Pancreas (tissue), 10 donors: Measurements from ENCODE around the gene NPB. TPM values are rescaled to one million over a fixed set of nuclear protein-coding genes. Genes with fewer than 3 reads are reported as not detected.

Source experiments
- ATAC-seq, 4 donors: fragments of 200-7000 bp; cut with Tn5 transposase; one replicate each; pipeline versions ENCODE4 v1.8.0 to v1.9.1; 2020; ENCODE audit warnings: mild to moderate bottlenecking in 4 of 4, moderate library complexity in 4 of 4
- DNase-seq, 6 donors: peaks; one replicate each; pipeline ENCODE4 v3.0.0-alpha.2; 2020
- FAIRE-seq: peaks from 2 replicates; lab custom pipeline; 2012; peaks lifted over from hg19 to GRCh38; lab: Jason Lieb, UNC
- H3K27ac ChIP-seq, 4 donors: fragments of 200-600 bp; sonication (generic); 1 replicate in 3 of 4; 2 replicates in 1 of 4; pipeline versions ENCODE4 v1.5.0 to v1.8.0; 2020
- H3K27me3 ChIP-seq, 4 donors: fragments of 200-600 bp; one replicate each; pipeline ENCODE4 v1.8.0; 2021
- H3K36me3 ChIP-seq, 3 donors: fragments of 200-600 bp; sonication (generic) in 1 of 3; one replicate each; pipeline versions ENCODE4 v1.5.0 to v1.8.0; 2020 to 2021
- H3K4me1 ChIP-seq, 3 donors: fragments of 200-600 bp; one replicate each; pipeline ENCODE4 v1.8.0; 2021
- H3K4me3 ChIP-seq, 4 donors: fragments of 200-600 bp; sonication (generic) in 2 of 4; one replicate each; pipeline versions ENCODE4 v1.5.0 to v1.8.0; 2020 to 2021
- H3K9me3 ChIP-seq, 4 donors: fragments of 200-600 bp; one replicate each; pipeline ENCODE4 v1.8.0; 2021
- CTCF ChIP-seq, 4 donors: fragments of 200-600 bp; sonication (generic) in 3 of 4; IDR thresholded peaks; one replicate each; pipeline versions ENCODE4 v1.5.0 to v1.8.0; 2021; ENCODE audit warnings: antibody characterized with exemption in 4 of 4
- WGBS, 2 donors: extraction: QIAGEN DNeasy Blood & Tissue Kit; methylation state at CpG; one replicate each; pipeline ENCODE4 v1.1.7; 2013; 5-methylcytosine and 5-hydroxymethylcytosine counted together
- intact Hi-C, 3 donors: fragments of 100-400 bp; cut with DNase I; formaldehyde crosslinking; loops; one replicate each; pipeline versions ENCODE4 v1.11.1 to v1.14.2; 2022
- polyA plus RNA-seq, 2 donors: library from polyadenylated mRNA; stranded (reverse); fragments of 200-250 nt; gene quantifications; one replicate each; pipeline ENCODE4 v1.2.3, GENCODE V29; 2013
- total RNA-seq, 6 donors: library from RNA; stranded (reverse); fragmentation: NEBNext Ultra II Directional in 4 of 6; extraction: Animal tissue kit (Norgen Biotek cat#: 25700) in 4 of 6; gene quantifications; one replicate each; pipeline versions ENCODE4 v1.2.1 to v1.2.4, GENCODE V29; 2021 to 2023
- donor health status: healthy with polysubstance abuse.
- donor health status: DM: no; HTN: no; CAD: no; lungs with moderate emphysema.
- donor health status: DM: no; HTN: no; CAD: no.
- donor health status: control.
- donor health status: control.
- donor health status: Bipolar disorder and iron deficiency.
- donor health status: DM: yes; HTN: yes; CAD: no.
- donor health status: DM: no; HTN: no; CAD: no.
- donor health status: DM: no; HTN: no; CAD: no.
- donor health status: DM: yes; HTN: yes; CAD: no.

Gene NPB
- total and polyA plus RNA-seq, 8 donors, result 0.19 to 0.62 (median 0.37) TPM; not detected in 2

- H3K4me1 ChIP-seq, result peaks cover 31 to 52% (median 36%) of the 10 kb centered on the region in 3 donors
- intact Hi-C loops, result no loop called here
Observed at GRCh38 chr17:81863833-81864768, 37.9 kb upstream of the NPB start.

DNA sequence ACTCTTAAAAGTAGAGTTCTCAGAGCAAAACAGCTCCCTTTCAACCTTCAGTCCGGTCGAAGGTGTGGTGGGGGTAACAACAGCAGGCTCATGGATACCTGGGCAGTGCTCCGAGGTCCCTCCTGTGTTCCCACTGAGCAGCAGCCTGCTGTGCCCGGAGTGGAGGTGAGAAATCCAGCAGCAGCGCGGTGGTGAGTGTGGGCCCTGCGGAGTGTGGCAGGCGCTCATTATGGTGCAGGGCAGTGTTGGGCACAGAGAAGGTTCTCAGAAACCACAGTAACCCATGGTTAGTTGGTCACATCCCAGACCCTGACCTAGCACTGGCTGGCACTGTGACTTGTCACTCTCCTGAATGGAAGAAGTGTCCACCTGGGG is 36.7 kb upstream of the NPB start:
- FAIRE-seq, result no peak
- DNase-seq, result no peak
- TF ChIP-seq CTCF (IDR thresholded peaks at IDR 0.05), result no peak
- peaks cover 36 to 60% (median 39%) of the 10 kb centered on the region in 3 donors for H3K4me1 ChIP-seq
- ATAC-seq, result no peak
- intact Hi-C loops, result no loop called here
- no peaks in the 10 kb centered on the region for H3K9me3 ChIP-seq
- 46 to 63% methylated on average over 8 of the region's 8 CpGs for WGBS, 2 donors
- no peak overlapping the region for H3K4me3 ChIP-seq
- no peaks in the 10 kb centered on the region for H3K27me3 ChIP-seq
- H3K27ac ChIP-seq, result peak overlapping the region; percentile 70 to 96 (median 78)
- H3K36me3 ChIP-seq, result peaks cover 0 to 16% (median 10%) of the 10 kb centered on the region in 3 donors

More at GRCh38 chr17:81863833-81864768, 37.9 kb upstream of the NPB start:
- no peak for ATAC-seq
- TF ChIP-seq CTCF (IDR thresholded peaks at IDR 0.05), result no peak
- 44 to 56% methylated on average over 9 of the region's 9 CpGs for WGBS, 2 donors
- Histone ChIP-seq H3K27me3 (no peaks in the 10 kb centered on the region), H3K9me3 (no peaks in the 10 kb centered on the region), H3K4me3 (peak overlapping the region in 1 of 4 donors; percentile 64), H3K36me3 (peaks cover 0 to 11% (median 10%) of the 10 kb centered on the region in 3 donors), H3K27ac (peak overlapping the region in 3 of 4 donors; percentile 28 to 78 (median 33))
- FAIRE-seq, result no peak
- peak in 4 of 6 donors; percentile 47 to 78 (median 62) for DNase-seq

DNA sequence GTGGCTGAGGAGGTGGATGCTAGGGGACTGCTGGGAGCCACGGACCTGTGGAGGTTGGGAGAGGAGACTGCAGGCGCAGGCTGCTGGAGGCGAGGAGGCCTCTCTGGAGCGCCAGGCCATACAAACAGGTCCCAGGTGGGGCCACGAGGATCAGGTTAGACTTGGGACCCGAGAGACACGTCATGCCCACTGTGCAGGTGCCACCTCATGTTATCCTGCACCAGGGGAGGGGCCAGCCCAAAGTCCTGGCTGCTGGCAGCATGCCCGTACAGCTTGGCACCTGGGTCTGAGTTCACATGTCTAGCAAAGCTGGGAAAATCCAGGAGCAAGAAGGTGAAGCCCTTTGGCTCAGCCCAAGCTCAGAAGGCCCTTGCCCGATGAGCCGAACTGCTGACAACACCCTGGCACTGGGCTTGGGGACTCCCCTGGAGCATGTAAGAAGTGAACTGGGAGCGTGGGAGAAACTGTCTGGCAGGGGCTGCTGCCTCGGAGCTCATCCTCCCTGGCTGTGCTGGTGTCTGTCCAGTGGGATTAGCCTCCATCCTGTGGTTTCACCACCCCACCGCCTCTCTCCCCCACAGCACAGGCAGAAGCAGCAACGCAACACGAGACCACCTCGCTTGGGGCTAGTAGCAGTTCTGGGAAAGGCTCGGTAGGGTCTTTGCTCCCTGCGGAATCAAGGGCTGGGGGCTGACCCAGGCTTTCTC is 36.2 kb upstream of the NPB start:
- Histone ChIP-seq H3K36me3 (peaks cover 0 to 16% (median 10%) of the 10 kb centered on the region in 3 donors), H3K27ac (peak overlapping the region; percentile 70 to 96 (median 80)), H3K4me3 (peak overlapping the region in 1 of 4 donors; percentile 10), H3K27me3 (no peaks in the 10 kb centered on the region), H3K4me1 (peaks cover 36 to 60% (median 39%) of the 10 kb centered on the region in 3 donors), H3K9me3 (no peaks in the 10 kb centered on the region)
- FAIRE-seq (no peak), DNase-seq (peak; percentile 95 to 99 (median 98)), ATAC-seq (peak; percentile 46 to 61 (median 53))
- intact Hi-C loops, result no loop called here
- WGBS, 2 donors, result 23 to 36% methylated on average over 16 to 18 of the region's 18 CpGs
- no peak for TF ChIP-seq CTCF (IDR thresholded peaks at IDR 0.05)

- peak overlapping the region in 1 of 4 donors; percentile 10 for H3K4me3 ChIP-seq
- ATAC-seq, result no peak
- intact Hi-C loops, result no loop called here
- H3K36me3 ChIP-seq, result peaks cover 0 to 16% (median 10%) of the 10 kb centered on the region in 3 donors
- TF ChIP-seq CTCF (IDR thresholded peaks at IDR 0.05), result no peak
- 62 to 67% methylated on average over 18 of the region's 18 CpGs for WGBS, 2 donors
- H3K9me3 ChIP-seq, result no peaks in the 10 kb centered on the region
- H3K27me3 ChIP-seq, result no peaks in the 10 kb centered on the region
- DNase-seq, result peak in 3 of 6 donors; percentile 51 to 85 (median 61)
- H3K27ac ChIP-seq, result peak overlapping the region; percentile 70 to 96 (median 80)
- FAIRE-seq, result no peak
- H3K4me1 ChIP-seq, result peaks cover 36 to 60% (median 39%) of the 10 kb centered on the region in 3 donors
Observed at GRCh38 chr17:81866440-81867169, 35.4 kb upstream of the NPB start.
